GM18858 (cell line): Measurements from ENCODE around the gene SLC1A4.
"Not testable (repeated sequence)": the region's sequence is repeated elsewhere in the genome, so short reads cannot be mapped to it uniquely, and the experiment has no call there.

Experiments
- ATAC-seq: cut with Tn5 transposase; IDR thresholded peaks from one replicate; pipeline ENCODE4 v1.9.1; 2021; ENCODE audit not compliant: unreplicated experiment

Gene SLC1A4

DNA sequence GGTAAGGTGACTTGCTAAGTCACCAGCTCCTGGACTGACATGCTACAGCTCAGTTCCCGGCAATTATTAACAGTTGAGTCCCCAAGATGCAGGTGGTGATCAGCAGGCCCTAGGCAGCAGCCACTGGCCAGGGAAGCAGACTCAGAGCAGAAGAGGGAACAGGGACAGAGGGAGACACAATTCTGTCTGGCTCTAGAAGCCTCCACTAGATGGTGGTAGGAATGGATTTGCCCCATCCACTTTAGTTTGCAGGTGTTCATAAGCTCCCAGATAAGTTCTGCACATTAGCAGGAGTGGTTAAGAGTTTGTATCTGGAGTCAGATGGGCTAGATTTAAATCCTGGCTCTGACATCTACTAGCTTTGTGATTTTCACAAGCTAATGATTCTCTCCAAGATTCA lies 25.5 kb upstream of the SLC1A4 start:
- ATAC-seq: no peak

GRCh38 chr2:64966017-64966416 lies 23.2 kb upstream of the SLC1A4 start:
- ATAC-seq: no peak

DNA sequence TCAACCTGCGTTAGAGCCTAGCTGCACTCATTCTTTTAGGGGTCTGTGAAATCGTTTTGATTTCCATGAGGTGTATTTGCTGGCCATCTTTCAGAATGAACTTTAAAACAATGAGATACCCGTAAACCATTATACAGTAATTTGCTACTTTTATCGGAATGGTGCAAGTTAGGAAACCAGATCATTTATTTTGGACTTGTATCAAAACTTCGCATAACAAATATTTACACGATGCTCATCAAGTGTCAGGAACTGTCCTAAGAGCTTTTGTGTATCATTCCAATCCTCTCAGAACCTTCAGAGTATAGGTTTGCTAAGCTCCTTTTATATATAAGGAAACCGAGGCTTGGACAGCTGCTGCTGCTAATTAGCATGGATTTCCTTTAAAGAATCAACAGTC lies 22.4 kb upstream of the SLC1A4 start:
- no peak for ATAC-seq

DNA sequence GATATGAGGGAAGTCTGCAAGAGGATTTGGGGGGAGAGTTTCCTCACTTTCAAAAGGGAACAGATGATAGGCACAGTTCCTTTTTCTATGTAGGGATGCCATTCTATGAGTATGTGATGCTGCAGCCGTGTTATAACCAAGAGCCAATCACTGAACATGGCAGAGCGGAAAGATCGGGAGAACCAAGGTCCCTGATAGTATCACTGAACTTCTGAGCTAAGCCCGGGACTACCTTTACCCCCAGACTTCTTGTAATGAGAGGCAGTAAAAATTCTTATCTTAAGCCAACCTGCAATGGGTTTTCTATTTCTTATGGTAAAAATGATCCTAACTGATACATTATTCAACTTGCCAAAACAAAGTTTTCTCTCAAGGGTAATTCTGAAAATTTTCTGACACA lies 21.6 kb upstream of the SLC1A4 start:
- no peak for ATAC-seq

- ATAC-seq: not testable (repeated sequence)
Measured at GRCh38 chr2:64969086-64969485, 20.1 kb upstream of the SLC1A4 start.

DNA sequence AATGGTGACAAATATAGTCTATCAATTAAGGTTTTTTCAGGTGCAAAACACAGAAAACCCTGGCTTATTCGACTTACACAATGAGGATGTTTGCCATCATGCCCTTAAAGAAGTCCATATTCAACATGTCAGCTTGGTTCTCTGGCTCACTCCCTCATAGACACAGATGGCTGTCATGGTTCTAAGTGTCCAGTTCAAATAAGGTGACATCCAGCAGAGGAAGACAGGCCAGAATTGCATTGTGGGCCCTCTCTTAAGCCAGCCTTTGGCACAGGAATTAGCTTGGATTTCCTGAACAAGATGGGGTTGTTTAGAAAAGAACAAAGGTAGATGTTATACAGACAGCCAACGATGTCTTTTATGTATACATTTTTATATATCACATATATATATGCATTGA lies 18.7 kb upstream of the SLC1A4 start:
- no peak for ATAC-seq

- ATAC-seq: no peak
Measured at GRCh38 chr2:64972426-64972825, 16.8 kb upstream of the SLC1A4 start.

DNA sequence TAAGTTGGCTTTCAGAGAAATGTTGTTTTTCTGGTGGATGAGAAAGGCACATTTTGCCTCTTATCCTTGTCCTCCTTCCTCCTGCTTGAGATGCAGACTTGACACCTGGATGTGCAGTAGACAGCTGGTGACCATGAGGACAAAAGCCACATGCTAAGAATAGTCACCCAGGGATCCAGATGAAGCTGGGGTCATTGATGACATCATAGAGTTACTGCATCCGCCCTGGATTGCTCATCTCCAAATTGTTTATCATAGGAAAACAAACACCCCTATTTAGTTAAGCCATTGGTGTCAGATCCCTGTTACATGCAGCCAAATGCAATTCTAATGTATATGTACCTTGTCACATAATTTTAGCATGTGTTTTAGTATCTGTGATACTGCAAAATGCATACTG lies 16.3 kb upstream of the SLC1A4 start:
- ATAC-seq: no peak

- ATAC-seq: no peak
Measured at GRCh38 chr2:64975232-64975821, 13.9 kb upstream of the SLC1A4 start.

DNA sequence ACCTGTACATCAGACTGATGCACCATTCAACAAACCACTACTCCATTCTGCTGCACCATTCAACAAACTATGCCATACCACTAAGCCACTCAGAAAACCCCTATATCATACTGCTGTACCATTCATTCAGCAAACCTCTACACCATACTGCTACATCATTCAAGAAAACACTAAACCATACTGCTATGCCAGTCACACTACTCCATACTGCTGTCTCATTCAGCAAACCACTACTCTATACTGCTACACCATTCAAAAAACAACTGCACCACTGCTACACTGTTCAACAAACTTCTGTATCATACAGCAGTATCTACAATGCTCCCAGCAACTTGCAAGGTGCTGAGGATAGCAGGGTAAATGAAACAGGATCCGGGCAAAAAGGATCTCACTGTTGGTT lies 12.9 kb upstream of the SLC1A4 start:
- ATAC-seq: no peak

GRCh38 chr2:64978514-64979268 lies 10.5 kb upstream of the SLC1A4 start:
- no peak for ATAC-seq

GRCh38 chr2:64979744-64980143 lies 9.5 kb upstream of the SLC1A4 start:
- no peak for ATAC-seq

- ATAC-seq: no peak
Measured at GRCh38 chr2:64980183-64980582, 9.0 kb upstream of the SLC1A4 start.

- peak; percentile 63 for ATAC-seq
Measured at GRCh38 chr2:64982311-64982857, 6.8 kb upstream of the SLC1A4 start.

DNA sequence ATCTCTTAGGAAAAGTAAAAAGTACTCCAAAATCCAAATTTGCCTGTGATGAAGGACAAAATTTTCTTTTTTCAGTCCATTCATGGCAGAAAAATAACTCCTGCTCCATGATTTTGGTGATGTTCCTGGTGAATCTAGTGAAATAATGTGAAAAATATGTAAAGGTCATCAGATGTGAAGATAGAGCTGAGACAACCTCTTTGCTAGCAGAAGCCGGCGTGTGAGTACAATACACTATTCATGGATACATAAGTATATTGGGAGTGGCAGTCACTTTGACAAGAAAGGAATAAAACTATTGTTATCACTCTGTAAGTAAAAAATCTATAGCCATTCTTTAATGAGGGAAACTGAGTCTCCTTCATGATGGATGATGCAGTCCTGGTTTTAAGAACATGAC lies 6.3 kb upstream of the SLC1A4 start:
- ATAC-seq: no peak

GRCh38 chr2:64985447-64985846 lies 3.8 kb upstream of the SLC1A4 start:
- no peak for ATAC-seq

DNA sequence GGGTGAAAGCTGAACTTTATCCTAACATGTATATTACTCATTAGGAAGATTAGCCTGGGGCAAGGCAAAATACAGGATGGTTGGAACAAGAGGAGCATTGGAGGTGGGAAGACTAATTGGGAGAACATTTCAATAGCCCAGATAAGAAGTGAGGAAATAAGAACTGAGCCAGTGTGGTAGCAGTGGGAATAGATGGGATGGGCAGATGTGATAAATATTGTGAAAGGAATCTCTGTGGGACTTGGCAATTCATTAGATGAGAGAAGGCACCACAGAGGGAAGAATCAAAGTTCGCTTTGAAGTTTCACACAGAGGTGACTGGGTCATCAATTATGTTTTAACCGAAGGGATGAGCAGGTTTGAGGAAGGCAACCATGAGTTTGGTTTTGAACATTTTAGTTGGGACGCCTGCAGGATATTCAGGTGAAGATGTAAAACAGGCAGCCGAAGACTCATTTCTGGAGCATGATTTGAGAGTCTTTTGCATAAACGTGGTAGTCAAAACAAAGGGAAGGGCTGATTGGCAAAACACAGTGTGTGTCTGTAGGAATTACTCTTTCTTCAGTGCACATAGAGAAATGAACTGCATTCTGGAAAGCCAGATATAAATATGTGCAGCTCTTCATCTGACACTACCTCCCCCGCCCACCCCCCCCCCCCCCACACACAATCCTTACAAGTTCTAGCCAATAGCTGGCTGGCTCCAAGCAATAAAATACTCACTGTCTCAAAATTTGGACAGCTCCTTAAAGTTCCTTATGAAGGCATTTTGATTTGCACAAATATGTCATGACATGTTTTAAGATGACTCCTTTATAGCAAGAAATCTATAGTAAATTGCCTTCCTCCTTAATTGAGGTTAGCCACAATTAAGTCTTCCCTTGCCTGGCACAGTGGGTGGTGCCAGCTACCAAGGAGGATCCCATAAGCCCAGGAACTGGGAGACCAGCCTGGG lies 1.9 kb upstream of the SLC1A4 start:
- no peak for ATAC-seq

- no peak for ATAC-seq
Measured at GRCh38 chr2:64987956-64988419, 1.2 kb upstream of the SLC1A4 start.

DNA sequence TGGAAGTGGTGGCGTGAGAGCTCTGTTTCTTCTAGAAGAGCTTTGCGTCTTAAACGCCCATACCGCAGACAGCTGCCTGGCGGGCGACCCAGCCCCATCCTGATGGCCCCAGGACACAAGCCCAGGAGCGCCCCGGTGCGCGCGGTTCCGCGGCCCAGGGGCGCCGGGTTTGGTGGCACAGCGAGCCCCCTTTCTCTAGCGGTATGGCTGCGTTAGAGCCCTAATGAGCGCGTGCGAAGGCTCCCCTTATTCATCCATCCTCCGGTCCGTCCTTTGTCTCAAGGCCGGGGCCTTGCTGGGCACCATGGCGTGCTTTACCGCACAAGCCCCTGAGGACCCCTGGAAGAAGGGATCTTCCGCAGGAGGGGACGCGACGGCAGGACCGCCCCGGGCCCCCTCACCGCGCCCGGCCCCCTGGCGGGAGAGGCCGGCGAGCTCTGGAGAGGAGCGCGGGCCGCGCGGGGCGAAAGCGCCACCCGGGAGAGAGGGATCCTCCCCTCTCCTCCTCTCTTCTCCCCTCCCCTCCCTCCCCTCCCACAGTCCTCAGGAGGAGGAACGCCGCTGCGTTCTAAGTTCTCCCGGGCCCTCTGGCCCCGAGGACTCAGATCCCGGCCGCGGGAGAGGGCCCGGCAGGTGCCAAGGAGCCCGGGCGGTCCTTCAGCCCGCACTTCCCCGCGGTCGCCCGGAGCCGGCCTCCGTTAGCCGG lies 626 bp upstream of the SLC1A4 start:
- ATAC-seq: peak; percentile 16

DNA sequence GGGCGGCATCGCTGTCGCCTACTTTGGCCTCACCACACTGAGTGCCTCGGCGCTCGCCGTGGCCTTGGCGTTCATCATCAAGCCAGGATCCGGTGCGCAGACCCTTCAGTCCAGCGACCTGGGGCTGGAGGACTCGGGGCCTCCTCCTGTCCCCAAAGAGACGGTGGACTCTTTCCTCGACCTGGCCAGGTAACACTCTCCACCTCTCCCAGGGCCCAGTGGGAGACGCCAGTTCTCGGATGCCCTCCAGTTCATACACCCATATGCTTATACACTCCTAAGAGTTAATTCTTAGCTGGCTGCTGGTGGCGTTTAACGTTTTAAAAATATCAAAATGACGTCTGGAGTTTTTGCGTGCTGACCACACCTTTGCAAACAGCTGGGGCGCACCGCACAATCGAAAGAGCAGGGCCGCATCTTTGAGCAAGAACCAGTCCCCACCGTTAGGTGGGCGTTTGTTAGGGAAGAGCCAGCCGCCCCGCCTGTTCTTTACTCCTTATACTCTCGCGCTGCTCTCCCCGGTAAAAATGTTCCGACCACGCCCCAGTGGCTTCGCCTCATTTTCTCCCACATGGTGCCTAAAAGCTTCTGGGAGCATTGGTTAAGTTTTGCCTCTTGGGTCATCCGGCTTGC lies 899 bp downstream of the SLC1A4 start:
- no peak for ATAC-seq
